Measurements from ENCODE around the gene NRXN3. TPM values are rescaled to one million over a fixed set of nuclear protein-coding genes. Genes with fewer than 3 reads are reported as not detected.

The NRXN3 gene
- total RNA-seq, 1 donor, result under 0.01 TPM

GRCh38 chr14:78345131-78345744, 175.1 kb downstream of the NRXN3 start:
- Histone ChIP-seq H3K4me3 (ENCODE audit: low read length) (no peak overlapping the region), H3K4me1 (ENCODE audit: insufficient read depth, low read length) (no peaks in the 10 kb centered on the region), H3K9me3 (ENCODE audit: low read depth, low read length) (no peaks in the 10 kb centered on the region), H3K27me3 (ENCODE audit: insufficient read depth, low read length) (no peaks in the 10 kb centered on the region)

- Histone ChIP-seq H3K9me3 (ENCODE audit: low read depth, low read length) (no peaks in the 10 kb centered on the region), H3K4me3 (ENCODE audit: low read length) (no peak overlapping the region), H3K27me3 (ENCODE audit: insufficient read depth, low read length) (no peaks in the 10 kb centered on the region), H3K4me1 (ENCODE audit: insufficient read depth, low read length) (no peaks in the 10 kb centered on the region)
Measured at GRCh38 chr14:78346747-78347146, 176.6 kb downstream of the NRXN3 start.

GRCh38 chr14:78355109-78355508, 184.9 kb downstream of the NRXN3 start:
- no peaks in the 10 kb centered on the region for H3K4me1 ChIP-seq (ENCODE audit: insufficient read depth, low read length)
- no peaks in the 10 kb centered on the region for H3K9me3 ChIP-seq (ENCODE audit: low read depth, low read length)
- H3K4me3 ChIP-seq (ENCODE audit: low read length), result no peak overlapping the region
- no peaks in the 10 kb centered on the region for H3K27me3 ChIP-seq (ENCODE audit: insufficient read depth, low read length)

- no peaks in the 10 kb centered on the region for H3K4me1 ChIP-seq (ENCODE audit: insufficient read depth, low read length)
- no peak overlapping the region for H3K4me3 ChIP-seq (ENCODE audit: low read length)
- no peaks in the 10 kb centered on the region for H3K9me3 ChIP-seq (ENCODE audit: low read depth, low read length)
- H3K27me3 ChIP-seq (ENCODE audit: insufficient read depth, low read length), result no peaks in the 10 kb centered on the region
Measured at GRCh38 chr14:78356391-78356790, 186.2 kb downstream of the NRXN3 start.

- no peaks in the 10 kb centered on the region for H3K9me3 ChIP-seq (ENCODE audit: low read depth, low read length)
- H3K27me3 ChIP-seq (ENCODE audit: insufficient read depth, low read length), result no peaks in the 10 kb centered on the region
- H3K4me1 ChIP-seq (ENCODE audit: insufficient read depth, low read length), result no peaks in the 10 kb centered on the region
- no peak overlapping the region for H3K4me3 ChIP-seq (ENCODE audit: low read length)
Measured at GRCh38 chr14:78358591-78358990, 188.4 kb downstream of the NRXN3 start.

GRCh38 chr14:78359581-78359980, 189.4 kb downstream of the NRXN3 start:
- Histone ChIP-seq H3K4me1 (ENCODE audit: insufficient read depth, low read length) (no peaks in the 10 kb centered on the region), H3K9me3 (ENCODE audit: low read depth, low read length) (no peaks in the 10 kb centered on the region), H3K4me3 (ENCODE audit: low read length) (no peak overlapping the region), H3K27me3 (ENCODE audit: insufficient read depth, low read length) (no peaks in the 10 kb centered on the region)

- no peaks in the 10 kb centered on the region for H3K9me3 ChIP-seq (ENCODE audit: low read depth, low read length)
- H3K4me3 ChIP-seq (ENCODE audit: low read length), result no peak overlapping the region
- H3K4me1 ChIP-seq (ENCODE audit: insufficient read depth, low read length), result no peaks in the 10 kb centered on the region
Measured at GRCh38 chr14:78363008-78363407, 192.8 kb downstream of the NRXN3 start.

GRCh38 chr14:78367355-78367754, 197.2 kb downstream of the NRXN3 start:
- Histone ChIP-seq H3K4me1 (ENCODE audit: insufficient read depth, low read length) (no peaks in the 10 kb centered on the region), H3K9me3 (ENCODE audit: low read depth, low read length) (no peaks in the 10 kb centered on the region)

More at GRCh38 chr14:78363008-78363407, 192.8 kb downstream of the NRXN3 start:
- no peaks in the 10 kb centered on the region for H3K27me3 ChIP-seq (ENCODE audit: insufficient read depth, low read length)

GRCh38 chr14:78383060-78383459, 212.9 kb downstream of the NRXN3 start:
- Histone ChIP-seq H3K9me3 (ENCODE audit: low read depth, low read length) (no peaks in the 10 kb centered on the region), H3K4me1 (ENCODE audit: insufficient read depth, low read length) (no peaks in the 10 kb centered on the region), H3K4me3 (ENCODE audit: low read length) (no peak overlapping the region), H3K27me3 (ENCODE audit: insufficient read depth, low read length) (no peaks in the 10 kb centered on the region)

More at GRCh38 chr14:78367355-78367754, 197.2 kb downstream of the NRXN3 start:
- no peak overlapping the region for H3K4me3 ChIP-seq (ENCODE audit: low read length)
- H3K27me3 ChIP-seq (ENCODE audit: insufficient read depth, low read length), result no peaks in the 10 kb centered on the region

GRCh38 chr14:78398216-78398615, 228.0 kb downstream of the NRXN3 start:
- no peaks in the 10 kb centered on the region for H3K9me3 ChIP-seq (ENCODE audit: low read depth, low read length)
- no peaks in the 10 kb centered on the region for H3K4me1 ChIP-seq (ENCODE audit: insufficient read depth, low read length)
- no peak overlapping the region for H3K4me3 ChIP-seq (ENCODE audit: low read length)
- H3K27me3 ChIP-seq (ENCODE audit: insufficient read depth, low read length), result no peaks in the 10 kb centered on the region

GRCh38 chr14:78399316-78399889, 229.2 kb downstream of the NRXN3 start:
- H3K4me3 ChIP-seq (ENCODE audit: low read length), result no peak overlapping the region
- H3K27me3 ChIP-seq (ENCODE audit: insufficient read depth, low read length), result no peaks in the 10 kb centered on the region
- H3K9me3 ChIP-seq (ENCODE audit: low read depth, low read length), result no peaks in the 10 kb centered on the region
- no peaks in the 10 kb centered on the region for H3K4me1 ChIP-seq (ENCODE audit: insufficient read depth, low read length)

GRCh38 chr14:78401866-78402265, 231.7 kb downstream of the NRXN3 start:
- Histone ChIP-seq H3K9me3 (ENCODE audit: low read depth, low read length) (no peaks in the 10 kb centered on the region), H3K27me3 (ENCODE audit: insufficient read depth, low read length) (no peaks in the 10 kb centered on the region), H3K4me1 (ENCODE audit: insufficient read depth, low read length) (no peaks in the 10 kb centered on the region), H3K4me3 (ENCODE audit: low read length) (no peak overlapping the region)

GRCh38 chr14:78403278-78403815, 233.2 kb downstream of the NRXN3 start:
- no peaks in the 10 kb centered on the region for H3K4me1 ChIP-seq (ENCODE audit: insufficient read depth, low read length)
- no peaks in the 10 kb centered on the region for H3K27me3 ChIP-seq (ENCODE audit: insufficient read depth, low read length)
- H3K9me3 ChIP-seq (ENCODE audit: low read depth, low read length), result no peaks in the 10 kb centered on the region
- H3K4me3 ChIP-seq (ENCODE audit: low read length), result no peak overlapping the region

GRCh38 chr14:78405079-78405856, 235.1 kb downstream of the NRXN3 start:
- H3K9me3 ChIP-seq (ENCODE audit: low read depth, low read length), result no peaks in the 10 kb centered on the region
- H3K27me3 ChIP-seq (ENCODE audit: insufficient read depth, low read length), result no peaks in the 10 kb centered on the region
- H3K4me3 ChIP-seq (ENCODE audit: low read length), result no peak overlapping the region
- H3K4me1 ChIP-seq (ENCODE audit: insufficient read depth, low read length), result no peaks in the 10 kb centered on the region

- Histone ChIP-seq H3K4me3 (ENCODE audit: low read length) (no peak overlapping the region), H3K4me1 (ENCODE audit: insufficient read depth, low read length) (no peaks in the 10 kb centered on the region), H3K9me3 (ENCODE audit: low read depth, low read length) (no peaks in the 10 kb centered on the region), H3K27me3 (ENCODE audit: insufficient read depth, low read length) (no peaks in the 10 kb centered on the region)
Measured at GRCh38 chr14:78412475-78412874, 242.3 kb downstream of the NRXN3 start.
